NOMO-1 treated with dmso at 0.1 percent for 144 hours (cell line): ENCODE data around the gene PAXX.
"Not testable (repeated sequence)": the region's sequence is repeated elsewhere in the genome, so short reads cannot be mapped to it uniquely, and the experiment has no call there.

Experiments used
- DNase-seq: peaks from one replicate; lab custom pipeline; 2025; ENCODE audit not compliant: unreplicated experiment; lab: John Stamatoyannopoulos, UW

Gene PAXX

GRCh38 chr9:137030006-137030405 lies 37.8 kb downstream of the PAXX start:
- peak; percentile 15 for DNase-seq

GRCh38 chr9:137030538-137031527 lies 38.6 kb downstream of the PAXX start:
- peak; percentile 77 for DNase-seq

- peak; percentile 36 for DNase-seq
Observed at GRCh38 chr9:137031904-137032640, 39.9 kb downstream of the PAXX start, which contains the start of gene FUT7. FUT7 (minus strand) TSS chr9:137032088; CDS start chr9:137031991, 97 bp downstream.

- DNase-seq, result peak; percentile 65
Observed at GRCh38 chr9:137032858-137033257, 40.6 kb downstream of the PAXX start.

GRCh38 chr9:137033481-137033880 lies 41.3 kb downstream of the PAXX start:
- DNase-seq, result not testable (repeated sequence)

- DNase-seq, result peak; percentile 58
Observed at GRCh38 chr9:137034039-137034708, 42.0 kb downstream of the PAXX start.

GRCh38 chr9:137034709-137035506 lies 42.7 kb downstream of the PAXX start:
- peak; percentile 88 for DNase-seq

- DNase-seq, result no peak
Observed at GRCh38 chr9:137035507-137035834, 43.2 kb downstream of the PAXX start.

GRCh38 chr9:137035937-137036336 lies 43.7 kb downstream of the PAXX start:
- no peak for DNase-seq

- DNase-seq, result no peak
Observed at GRCh38 chr9:137037035-137037434, 44.8 kb downstream of the PAXX start.

- DNase-seq, result no peak
Observed at GRCh38 chr9:137037483-137037882, 45.3 kb downstream of the PAXX start.

GRCh38 chr9:137038916-137039315 lies 46.7 kb downstream of the PAXX start:
- no peak for DNase-seq

GRCh38 chr9:137039611-137040366 lies 47.6 kb downstream of the PAXX start:
- no peak for DNase-seq

GRCh38 chr9:137040568-137040967 lies 48.3 kb downstream of the PAXX start:
- no peak for DNase-seq

- no peak for DNase-seq
Observed at GRCh38 chr9:137041124-137041523, 48.9 kb downstream of the PAXX start.

- no peak for DNase-seq
Observed at GRCh38 chr9:137042751-137043727, 50.8 kb downstream of the PAXX start.
